Smooth muscle cell (in vitro differentiated cells): ENCODE measurements around the gene GADD45GIP1. TPM values are rescaled to one million over a fixed set of nuclear protein-coding genes. Genes with fewer than 3 reads are reported as not detected.
A peak's percentile ranks its signal among the peaks of the same experiment; 100 is the strongest.

Experiments used
- DNase-seq: peaks from one replicate; lab custom pipeline; 2025; ENCODE audit not compliant: unreplicated experiment; lab: John Stamatoyannopoulos, UW
- H2AFZ ChIP-seq: fragments of 200-600 bp; sonication (generic); 2 replicates; pipeline ENCODE4 v1.6.0; 2016; ENCODE audit warnings: antibody characterized with exemption, low read depth, mild to moderate bottlenecking
- H3F3A ChIP-seq: fragments of 200-600 bp; sonication (generic); 2 replicates; pipeline ENCODE4 v1.6.0; 2017; ENCODE audit warnings: antibody characterized with exemption, low read depth
- H3K27ac ChIP-seq: fragments of 200-600 bp; sonication (generic); 2 replicates; pipeline ENCODE4 v1.5.1; 2016; ENCODE audit warnings: low read depth, mild to moderate bottlenecking
- H3K27me3 ChIP-seq: fragments of 200-600 bp; sonication (generic); 2 replicates; pipeline ENCODE4 v1.6.1; 2016; ENCODE audit warnings: low read depth, mild to moderate bottlenecking
- H3K36me3 ChIP-seq: fragments of 200-600 bp; sonication (generic); 2 replicates; pipeline ENCODE4 v1.5.1; 2016; ENCODE audit warnings: low read depth
- H3K4me1 ChIP-seq: fragments of 200-600 bp; sonication (generic); 2 replicates; pipeline ENCODE4 v1.5.1; 2016; ENCODE audit warnings: low read depth
- H3K4me2 ChIP-seq: fragments of 200-600 bp; sonication (generic); 2 replicates; pipeline ENCODE4 v1.6.0; 2016; ENCODE audit warnings: mild to moderate bottlenecking
- H3K4me3 ChIP-seq: fragments of 200-600 bp; sonication (generic); 2 replicates; pipeline ENCODE4 v1.5.1; 2016; ENCODE audit warnings: mild to moderate bottlenecking
- H3K79me2 ChIP-seq: fragments of 200-600 bp; sonication (generic); 2 replicates; pipeline ENCODE4 v1.6.0; 2016; ENCODE audit warnings: low read depth, mild to moderate bottlenecking
- H3K9ac ChIP-seq: fragments of 200-600 bp; sonication (generic); 2 replicates; pipeline ENCODE4 v1.6.0; 2016; ENCODE audit warnings: low read depth
- H3K9me3 ChIP-seq: fragments of 200-600 bp; sonication (generic); replicated peaks from 2 replicates; pipeline ENCODE4 v1.5.1; 2016; ENCODE audit warnings: low read depth
- H4K20me1 ChIP-seq: fragments of 200-600 bp; sonication (generic); 2 replicates; pipeline ENCODE4 v1.6.0; 2016; ENCODE audit warnings: low read depth
- CTCF ChIP-seq: fragments of 200-600 bp; sonication (generic); IDR thresholded peaks from 2 replicates; pipeline ENCODE4 v1.5.1; 2017; ENCODE audit warnings: borderline replicate concordance, mild to moderate bottlenecking, antibody characterized with exemption; ENCODE audit not compliant: insufficient read depth, poor library complexity, severe bottlenecking
- WGBS: methylation state at CpG from one replicate; pipeline ENCODE4 v1.1.7; 2016; ENCODE audit warnings: low lambda C conversion rate; 5-methylcytosine and 5-hydroxymethylcytosine counted together
- polyA plus RNA-seq: library from polyadenylated mRNA; unstranded; fragments of >200 nt; fragmentation: Nextera tagmentation; extraction: Ambion mirVana; gene quantifications from 2 replicates; pipeline ENCODE4 v1.2.1, GENCODE V29; 2016
- total RNA-seq: library from RNA; depleted of rRNA; stranded (reverse); fragments of >200 nt; gene quantifications from 2 replicates; pipeline ENCODE4 v1.2.3, GENCODE V29; 2014

The GADD45GIP1 gene
- total and polyA plus RNA-seq, 2 experiments from 2014 or later = 51.5 to 152 TPM

- TF ChIP-seq CTCF = no peak
- Histone ChIP-seq H3K79me2 (peaks cover 43% of the 10 kb centered on the region), H3F3A (peaks cover 31% of the 10 kb centered on the region), H2AFZ (no peak within 1 kb of the TSS), H3K4me2 (peak within 1 kb of the TSS; percentile 96), H4K20me1 (peaks cover 63% of the 10 kb centered on the region), H3K4me1 (peaks cover 19% of the 10 kb centered on the region), H3K9me3 (no peaks in the 10 kb centered on the region), H3K4me3 (peak within 1 kb of the TSS; percentile 85), H3K27ac (peak within 1 kb of the TSS; percentile 97), H3K27me3 (no peaks in the 10 kb centered on the region), H3K36me3 (no peaks in the 10 kb centered on the region), H3K9ac (peak within 1 kb of the TSS; percentile 97)
- DNase-seq = peak; percentile 95
- WGBS = 1% methylated on average over 55 of the region's 62 CpGs
Observed at GRCh38 chr19:12945479-12946091, 11.4 kb downstream of the GADD45GIP1 start, which contains the start of gene RAD23A. TSS of gene RAD23A (plus strand) at chr19:12945862. CDS start at chr19:12945949, 87 bp downstream.

GRCh38 chr19:12944104-12944674 is 12.8 kb downstream of the GADD45GIP1 start:
- Histone ChIP-seq H4K20me1 (peaks cover 77% of the 10 kb centered on the region), H3K27ac (peak overlapping the region; percentile 97)

DNA sequence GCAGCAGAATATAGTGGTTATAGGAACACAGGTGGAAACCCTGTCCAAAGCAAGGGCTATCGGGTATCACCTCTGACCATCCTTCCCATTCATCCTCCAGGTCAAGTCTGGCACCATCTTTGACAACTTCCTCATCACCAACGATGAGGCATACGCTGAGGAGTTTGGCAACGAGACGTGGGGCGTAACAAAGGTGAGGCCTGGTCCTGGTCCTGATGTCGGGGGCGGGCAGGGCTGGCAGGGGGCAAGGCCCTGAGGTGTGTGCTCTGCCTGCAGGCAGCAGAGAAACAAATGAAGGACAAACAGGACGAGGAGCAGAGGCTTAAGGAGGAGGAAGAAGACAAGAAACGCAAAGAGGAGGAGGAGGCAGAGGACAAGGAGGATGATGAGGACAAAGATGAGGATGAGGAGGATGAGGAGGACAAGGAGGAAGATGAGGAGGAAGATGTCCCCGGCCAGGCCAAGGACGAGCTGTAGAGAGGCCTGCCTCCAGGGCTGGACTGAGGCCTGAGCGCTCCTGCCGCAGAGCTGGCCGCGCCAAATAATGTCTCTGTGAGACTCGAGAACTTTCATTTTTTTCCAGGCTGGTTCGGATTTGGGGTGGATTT is 13.5 kb downstream of the GADD45GIP1 start:
- peaks cover 51% of the 10 kb centered on the region for H3F3A ChIP-seq
- no peaks in the 10 kb centered on the region for H3K36me3 ChIP-seq
- H3K9me3 ChIP-seq = no peaks in the 10 kb centered on the region
- H4K20me1 ChIP-seq = peaks cover 83% of the 10 kb centered on the region
- DNase-seq = no peak
- peak overlapping the region; percentile 62 for H3K27ac ChIP-seq
- peaks cover 63% of the 10 kb centered on the region for H3K79me2 ChIP-seq
- H3K4me1 ChIP-seq = peaks cover 29% of the 10 kb centered on the region
- no peak overlapping the region for H3K4me2 ChIP-seq
- no peaks in the 10 kb centered on the region for H3K27me3 ChIP-seq
- no peak overlapping the region for H2AFZ ChIP-seq
- 95% methylated on average over 18 of the region's 18 CpGs for WGBS
- H3K4me3 ChIP-seq = no peak overlapping the region
- H3K9ac ChIP-seq = no peak overlapping the region
- no peak for TF ChIP-seq CTCF

More at GRCh38 chr19:12944104-12944674, 12.8 kb downstream of the GADD45GIP1 start:
- Histone ChIP-seq H3K4me2 (no peak overlapping the region), H3K4me3 (no peak overlapping the region), H3K27me3 (no peaks in the 10 kb centered on the region), H3K9ac (no peak overlapping the region), H3F3A (peaks cover 45% of the 10 kb centered on the region), H3K36me3 (no peaks in the 10 kb centered on the region), H3K79me2 (peaks cover 57% of the 10 kb centered on the region), H3K9me3 (no peaks in the 10 kb centered on the region), H2AFZ (no peak overlapping the region), H3K4me1 (peaks cover 29% of the 10 kb centered on the region)
- WGBS = 90% methylated on average over 2 of the region's 2 CpGs
- TF ChIP-seq CTCF = no peak
- no peak for DNase-seq
